ENCODE data around the gene ZKSCAN5.

GRCh38 chr7:99505324-99505662, 831 bp downstream of the ZKSCAN5 start:
- TF ChIP-seq, protein P1, sequence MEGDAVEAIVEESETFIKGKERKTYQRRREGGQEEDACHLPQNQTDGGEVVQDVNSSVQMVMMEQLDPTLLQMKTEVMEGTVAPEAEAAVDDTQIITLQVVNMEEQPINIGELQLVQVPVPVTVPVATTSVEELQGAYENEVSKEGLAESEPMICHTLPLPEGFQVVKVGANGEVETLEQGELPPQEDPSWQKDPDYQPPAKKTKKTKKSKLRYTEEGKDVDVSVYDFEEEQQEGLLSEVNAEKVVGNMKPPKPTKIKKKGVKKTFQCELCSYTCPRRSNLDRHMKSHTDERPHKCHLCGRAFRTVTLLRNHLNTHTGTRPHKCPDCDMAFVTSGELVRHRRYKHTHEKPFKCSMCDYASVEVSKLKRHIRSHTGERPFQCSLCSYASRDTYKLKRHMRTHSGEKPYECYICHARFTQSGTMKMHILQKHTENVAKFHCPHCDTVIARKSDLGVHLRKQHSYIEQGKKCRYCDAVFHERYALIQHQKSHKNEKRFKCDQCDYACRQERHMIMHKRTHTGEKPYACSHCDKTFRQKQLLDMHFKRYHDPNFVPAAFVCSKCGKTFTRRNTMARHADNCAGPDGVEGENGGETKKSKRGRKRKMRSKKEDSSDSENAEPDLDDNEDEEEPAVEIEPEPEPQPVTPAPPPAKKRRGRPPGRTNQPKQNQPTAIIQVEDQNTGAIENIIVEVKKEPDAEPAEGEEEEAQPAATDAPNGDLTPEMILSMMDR (IDR thresholded peaks at IDR 0.05): no peak
- TF ChIP-seq POLR2A (IDR thresholded peaks at IDR 0.05) (peak in 1 of 4 donors; percentile 34), POLR2AphosphoS5 (IDR thresholded peaks at IDR 0.05) (no peak)
